Body of pancreas (tissue), 4 donors: Measurements from ENCODE around the gene WBP11. TPM values are rescaled to one million over a fixed set of nuclear protein-coding genes. Genes with fewer than 3 reads are reported as not detected.
"Not testable (repeated sequence)": the region's sequence is repeated elsewhere in the genome, so short reads cannot be mapped to it uniquely, and the experiment has no call there.

Source experiments
- ATAC-seq: fragments of 150-250 bp; one replicate; pipeline ENCODE4 v1.9.1; 2016
- DNase-seq, 4 donors: peaks; one replicate each; pipeline ENCODE4 v3.0.0-alpha.2; 2019
- H3K27ac ChIP-seq, 4 donors: fragments of 200-600 bp; sonication (generic); 1 replicate in 3 of 4; 2 replicates in 1 of 4; pipeline versions ENCODE4 v1.5.1 to v1.6.1; 2016 to 2019; ENCODE audit warnings: mild to moderate bottlenecking in 1 of 4, mixed read lengths in 1 of 4, moderate library complexity in 1 of 4
- H3K27me3 ChIP-seq, 2 donors: fragments of 200-600 bp; sonication (generic); one replicate each; pipeline ENCODE4 v1.6.0; 2016; ENCODE audit warnings: mild to moderate bottlenecking in 1 of 2
- H3K36me3 ChIP-seq, 2 donors: fragments of 200-600 bp; sonication (generic); replicated peaks in 1 of 2; 2 replicates each; pipeline ENCODE4 v1.5.1; 2016; ENCODE audit warnings: low read depth in 2 of 2; ENCODE audit not compliant: insufficient read depth in 1 of 2
- H3K4me1 ChIP-seq: fragments of 200-600 bp; sonication (generic); one replicate; pipeline ENCODE4 v1.6.0; 2016
- H3K4me3 ChIP-seq, 2 donors: fragments of 200-600 bp; sonication (generic); 1 replicate in 1 of 2; 2 replicates in 1 of 2; pipeline ENCODE4 v1.5.1; 2016 to 2019
- H3K9me3 ChIP-seq, 3 donors: fragments of 200-600 bp; sonication (generic); 1 replicate in 2 of 3; 2 replicates in 1 of 3; pipeline ENCODE4 v1.5.1; 2016
- CTCF ChIP-seq, 7 experiments: fragments of 450-650 bp in 4 of 7; fragments of 200-600 bp in 3 of 7; sonication (generic) in 3 of 7; IDR thresholded peaks; one replicate each; pipeline ENCODE4 v1.5.1; 2016 to 2019; ENCODE audit warnings: antibody characterized with exemption in 7 of 7
- POLR2A ChIP-seq, 3 donors: fragments of 450-650 bp; IDR thresholded peaks; one replicate each; pipeline ENCODE4 v1.6.1; 2016; ENCODE audit warnings: antibody characterized with exemption in 3 of 3, mild to moderate bottlenecking in 2 of 3
- WGBS, 2 donors: methylation state at CpG; one replicate each; pipeline ENCODE4 v1.1.5; 2017; 5-methylcytosine and 5-hydroxymethylcytosine counted together
- intact Hi-C: fragments of 100-400 bp; cut with DNase I; formaldehyde crosslinking; loops from one replicate; pipeline ENCODE4 v1.15.1; 2023
- total RNA-seq, 2 donors: library from RNA; depleted of rRNA; stranded (reverse); fragments of >200 nt; gene quantifications; one replicate each; pipeline ENCODE4 v1.1.0, GENCODE V29; 2016

The WBP11 gene
- total RNA-seq, 2 donors from 2014 or later = 8.6 to 14.8 TPM

- intact Hi-C loops = no loop called here
- 1% methylated on average over 22 to 26 of the region's 26 CpGs for WGBS, 2 donors
- Histone ChIP-seq H3K9me3 (no peaks in the 10 kb centered on the region), H3K36me3 (no peaks in the 10 kb centered on the region), H3K27me3 (no peaks in the 10 kb centered on the region), H3K27ac (peak overlapping the region; percentile 96 to 98 (median 98)), H3K4me1 (peaks cover 42% of the 10 kb centered on the region), H3K4me3 (peak overlapping the region; percentile 28 to 85)
- DNase-seq (peak; percentile 43 to 68 (median 58)), ATAC-seq (peak; percentile 7)
- no peak for TF ChIP-seq POLR2A (IDR thresholded peaks at IDR 0.05)
- no peak for TF ChIP-seq CTCF (IDR thresholded peaks at IDR 0.05)
Observed at GRCh38 chr12:14769466-14769968, 33.8 kb downstream of the WBP11 start.

- Histone ChIP-seq H3K27me3 (no peaks in the 10 kb centered on the region), H3K27ac (peak overlapping the region in 3 of 4 donors; percentile 97 to 98 (median 98)), H3K36me3 (no peaks in the 10 kb centered on the region), H3K4me1 (peaks cover 42% of the 10 kb centered on the region), H3K9me3 (no peaks in the 10 kb centered on the region), H3K4me3 (peak overlapping the region; percentile 28 to 85)
- DNase-seq = peak; percentile 44 to 64 (median 58)
- WGBS, 2 donors = 10 to 11% methylated on average over 11 to 16 of the region's 16 CpGs
- TF ChIP-seq POLR2A (IDR thresholded peaks at IDR 0.05) = no peak
- no peak for TF ChIP-seq CTCF (IDR thresholded peaks at IDR 0.05)
- intact Hi-C loops = no loop called here
- ATAC-seq = no peak
Observed at GRCh38 chr12:14768823-14769405, 34.4 kb downstream of the WBP11 start.

- intact Hi-C loops = no loop called here
- DNase-seq = no peak
- no peaks in the 10 kb centered on the region for H3K9me3 ChIP-seq
- H3K27ac ChIP-seq = peak overlapping the region in 3 of 4 donors; percentile 97 to 98 (median 98)
- H3K36me3 ChIP-seq = no peaks in the 10 kb centered on the region
- H3K4me3 ChIP-seq = peak overlapping the region in 1 of 2 donors; percentile 28
- peaks cover 43% of the 10 kb centered on the region for H3K4me1 ChIP-seq
- no peaks in the 10 kb centered on the region for H3K27me3 ChIP-seq
- 26 to 35% methylated on average over 1 of the region's 1 CpG for WGBS, 2 donors
- TF ChIP-seq POLR2A (IDR thresholded peaks at IDR 0.05) = no peak
- TF ChIP-seq CTCF (IDR thresholded peaks at IDR 0.05) = no peak
- no peak for ATAC-seq
Observed at GRCh38 chr12:14767617-14768016, 35.7 kb downstream of the WBP11 start.

- no peak overlapping the region for H3K4me3 ChIP-seq
- H3K4me1 ChIP-seq = peaks cover 41% of the 10 kb centered on the region
Observed at GRCh38 chr12:14766649-14767215, 36.5 kb downstream of the WBP11 start.

GRCh38 chr12:14766020-14766419, 37.3 kb downstream of the WBP11 start:
- H3K9me3 ChIP-seq, ATAC-seq, H3K4me3 ChIP-seq, intact Hi-C loops, H3K36me3 ChIP-seq, H3K27me3 ChIP-seq: not testable (repeated sequence)
- DNase-seq = peak in 1 of 4 donors; percentile 6
- WGBS, 2 donors = 62 to 67% methylated on average over 3 of the region's 3 CpGs
- Histone ChIP-seq H3K4me1 (peaks cover 38% of the 10 kb centered on the region), H3K27ac (peak overlapping the region in 3 of 4 donors; percentile 36 to 97 (median 37))

More at GRCh38 chr12:14766649-14767215, 36.5 kb downstream of the WBP11 start:
- no peaks in the 10 kb centered on the region for H3K27me3 ChIP-seq
- no peaks in the 10 kb centered on the region for H3K36me3 ChIP-seq
- peak overlapping the region in 2 of 4 donors; percentile 36 to 97 for H3K27ac ChIP-seq
- H3K9me3 ChIP-seq = no peaks in the 10 kb centered on the region
- ATAC-seq (no peak), DNase-seq (no peak)
- no peak for TF ChIP-seq CTCF (IDR thresholded peaks at IDR 0.05)
- TF ChIP-seq POLR2A (IDR thresholded peaks at IDR 0.05) = peak in 1 of 3 donors; percentile 37
- 73 to 75% methylated on average over 3 of the region's 3 CpGs for WGBS, 2 donors
- intact Hi-C loops = no loop called here
